NCI-H1694 (cell line): ENCODE data around the gene GRIK4.
A peak's percentile ranks its signal among the peaks of the same experiment; 100 is the strongest.

Source experiments
- DNase-seq: peaks from one replicate; lab custom pipeline; 2025; lab: John Stamatoyannopoulos, UW

Gene GRIK4

GRCh38 chr11:120814531-120815318, 303.2 kb downstream of the GRIK4 start:
- DNase-seq, result no peak

- DNase-seq, result no peak
These were observed 304.0 kb downstream of the GRIK4 start for GRCh38 chr11:120815319-120816100.

GRCh38 chr11:120816176-120816575, 304.6 kb downstream of the GRIK4 start:
- no peak for DNase-seq

GRCh38 chr11:120816711-120817110, 305.2 kb downstream of the GRIK4 start:
- DNase-seq, result no peak

- no peak for DNase-seq
These were observed 305.6 kb downstream of the GRIK4 start for GRCh38 chr11:120817158-120817557.

GRCh38 chr11:120818097-120818496, 306.5 kb downstream of the GRIK4 start:
- DNase-seq, result no peak

GRCh38 chr11:120819003-120819402, 307.5 kb downstream of the GRIK4 start:
- no peak for DNase-seq

GRCh38 chr11:120819437-120820365, 308.2 kb downstream of the GRIK4 start:
- no peak for DNase-seq

- no peak for DNase-seq
These were observed 311.6 kb downstream of the GRIK4 start for GRCh38 chr11:120823159-120823558.

- no peak for DNase-seq
These were observed 312.7 kb downstream of the GRIK4 start for GRCh38 chr11:120824242-120824641.

GRCh38 chr11:120827198-120827597, 315.6 kb downstream of the GRIK4 start:
- no peak for DNase-seq

- DNase-seq, result no peak
These were observed 316.3 kb downstream of the GRIK4 start for GRCh38 chr11:120827820-120828219.

- no peak for DNase-seq
These were observed 317.3 kb downstream of the GRIK4 start for GRCh38 chr11:120828847-120829246.

- DNase-seq, result peak; percentile 21
These were observed 318.6 kb downstream of the GRIK4 start for GRCh38 chr11:120830085-120830620.

GRCh38 chr11:120832481-120833238, 321.1 kb downstream of the GRIK4 start:
- DNase-seq, result no peak

- no peak for DNase-seq
These were observed 323.2 kb downstream of the GRIK4 start for GRCh38 chr11:120834686-120835210.

- no peak for DNase-seq
These were observed 324.2 kb downstream of the GRIK4 start for GRCh38 chr11:120835601-120836228.

GRCh38 chr11:120837696-120838095, 326.1 kb downstream of the GRIK4 start:
- DNase-seq, result no peak

- no peak for DNase-seq
These were observed 327.7 kb downstream of the GRIK4 start for GRCh38 chr11:120839201-120839600.

GRCh38 chr11:120839846-120840402, 328.4 kb downstream of the GRIK4 start:
- no peak for DNase-seq
